ENCODE results near the gene ZNF442.
"Not testable (repeated sequence)": the region's sequence is repeated elsewhere in the genome, so short reads cannot be mapped to it uniquely, and the experiment has no call there.

ZNF442 gene

GRCh38 chr19:12331211-12331941, 34.1 kb downstream of the ZNF442 start:
- DNase-seq (ENCODE audit: low read depth, low spot score), result peak; percentile 34

DNA sequence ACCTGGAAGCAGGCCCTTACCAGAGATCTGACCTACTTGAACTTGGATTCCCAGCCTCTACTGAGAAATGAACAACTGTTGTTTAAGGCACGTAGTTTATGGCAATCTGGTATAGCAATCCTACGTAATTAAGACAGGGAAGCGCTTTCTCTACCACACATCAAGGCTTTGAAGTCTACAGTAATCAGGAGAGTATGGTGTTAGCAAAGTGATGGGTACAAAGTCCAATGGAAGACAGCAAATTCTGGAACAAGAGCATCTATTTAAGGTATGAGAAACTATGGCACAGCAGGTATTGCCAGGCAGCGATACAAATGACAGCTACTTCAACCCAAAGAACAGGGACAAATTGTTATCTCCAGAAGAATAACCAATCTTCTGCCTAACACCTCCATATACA, 35.1 kb downstream of the ZNF442 start:
- DNase-seq (ENCODE audit: low read depth, low spot score), result no peak

GRCh38 chr19:12325690-12326089, 39.8 kb downstream of the ZNF442 start:
- no peak for DNase-seq (ENCODE audit: low read depth, low spot score)

DNA sequence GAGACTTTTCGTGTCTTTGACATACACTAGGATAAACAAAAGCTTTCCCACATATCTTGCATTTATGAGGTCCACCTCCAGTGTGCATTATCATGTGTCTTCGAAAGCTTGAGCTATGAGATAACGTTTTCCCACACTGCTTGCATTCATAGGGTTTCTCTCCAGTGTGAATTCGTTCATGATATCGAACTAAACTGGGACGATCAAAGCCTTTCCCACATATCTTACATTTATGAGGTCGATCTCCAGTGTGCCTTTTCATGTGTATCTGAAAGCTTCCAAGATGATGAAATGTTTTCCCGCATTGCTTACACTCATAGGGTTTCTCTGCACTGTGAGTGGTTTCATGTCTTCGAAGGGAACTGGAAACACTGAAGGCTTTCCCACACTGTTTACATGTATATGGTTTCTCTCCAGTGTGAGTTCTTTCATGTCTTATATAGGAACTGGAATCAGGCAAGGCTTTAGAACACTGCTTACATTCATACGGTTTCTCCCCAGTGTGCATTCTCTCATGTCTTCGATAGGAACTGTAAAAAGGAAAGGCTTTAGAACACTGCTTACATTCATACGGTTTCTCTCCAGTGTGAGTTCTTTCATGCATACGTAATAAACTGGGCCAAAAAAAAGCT, 46.6 kb downstream of the ZNF442 start:
- no peak for DNase-seq (ENCODE audit: low read depth, low spot score)

DNA sequence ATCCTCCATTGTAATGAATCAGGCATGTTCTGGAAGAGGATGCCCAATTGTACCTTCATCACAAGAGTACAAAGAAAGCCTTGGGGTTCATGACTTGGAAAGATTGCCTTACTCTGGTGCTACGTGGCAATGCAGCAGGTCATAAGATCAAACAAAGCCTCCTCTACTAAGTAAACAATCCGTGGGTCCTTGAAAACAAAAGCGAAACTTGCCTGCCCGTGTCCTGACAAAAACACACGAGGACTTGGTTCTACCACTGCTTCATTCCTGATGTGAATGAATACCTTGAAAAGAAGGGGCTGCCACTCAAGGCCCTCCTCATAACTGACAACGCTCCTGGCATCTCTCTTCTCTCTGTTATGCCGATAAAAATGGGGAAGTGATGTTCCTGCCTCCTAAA, 50.9 kb downstream of the ZNF442 start:
- DNase-seq (ENCODE audit: low read depth, low spot score), result no peak

GRCh38 chr19:12308891-12309290, 56.6 kb downstream of the ZNF442 start:
- not testable (repeated sequence) for DNase-seq (ENCODE audit: low read depth, low spot score)

Measured in activated CD4-positive, CD25-positive, alpha-beta regulatory T cell treated with anti-CD3 and anti-CD28 coated beads, Interleukin-2, amount 50 U/mL, for 16 hours (primary cell).